GM19397 (cell line): Measurements from ENCODE around the gene PCDH7.

Source experiments
- ATAC-seq: cut with Tn5 transposase; IDR thresholded peaks from one replicate; pipeline ENCODE4 v1.9.1; 2021; ENCODE audit warnings: mild to moderate bottlenecking, moderate library complexity; ENCODE audit not compliant: unreplicated experiment

Gene PCDH7

DNA sequence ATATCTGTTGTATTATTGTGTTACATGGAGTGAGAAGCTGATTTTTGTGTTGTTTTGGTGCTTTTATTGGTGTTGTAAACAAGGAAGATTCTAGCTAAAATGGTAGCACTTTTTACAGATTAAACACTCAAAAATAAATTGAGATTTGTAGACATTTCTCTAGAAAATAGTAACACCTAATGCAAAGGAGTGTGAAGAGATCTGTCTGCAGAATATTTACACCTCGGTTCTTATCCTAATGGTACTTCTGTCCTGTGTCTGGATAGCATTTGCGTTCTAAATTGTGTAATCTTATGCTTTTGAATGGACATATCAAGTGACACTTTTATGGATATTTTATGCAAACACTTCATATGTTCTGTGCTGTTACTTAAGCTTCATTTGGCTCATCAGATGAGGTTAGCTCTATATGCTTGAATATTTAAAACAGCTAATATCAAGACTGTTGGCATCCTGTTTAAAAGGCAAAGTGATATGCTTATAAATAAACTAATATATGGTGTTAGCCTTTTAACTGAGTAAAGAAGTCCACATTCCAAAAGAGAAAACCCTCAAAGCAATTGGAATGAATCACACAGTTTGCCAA, 6.0 kb downstream of the PCDH7 start:
- no peak for ATAC-seq

- ATAC-seq = no peak
Observed at GRCh38 chr4:30727409-30727808, 7.2 kb downstream of the PCDH7 start.

GRCh38 chr4:30728311-30728710, 8.1 kb downstream of the PCDH7 start:
- ATAC-seq = no peak

DNA sequence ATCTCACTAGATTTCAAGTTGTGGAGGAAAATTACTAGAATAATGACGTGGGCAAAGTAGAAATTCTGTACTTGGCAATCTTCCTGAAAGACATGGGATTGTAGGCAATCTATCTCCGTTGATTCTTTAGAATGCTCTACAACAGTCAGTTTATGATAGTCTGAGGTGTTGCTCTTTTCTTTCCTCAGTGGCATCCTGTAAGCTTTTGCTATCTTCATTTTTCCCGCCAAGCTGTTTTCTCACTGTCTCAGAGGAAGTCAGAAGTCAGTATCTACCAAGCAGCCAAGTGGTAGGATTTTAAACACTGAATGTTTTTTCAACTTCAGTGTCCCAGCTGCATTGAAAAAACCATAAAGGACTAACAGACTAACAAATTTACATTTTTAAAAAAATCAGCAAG, 23.7 kb downstream of the PCDH7 start:
- no peak for ATAC-seq

- ATAC-seq = no peak
Observed at GRCh38 chr4:30744386-30744785, 24.2 kb downstream of the PCDH7 start.

GRCh38 chr4:30744957-30745640, 24.9 kb downstream of the PCDH7 start:
- no peak for ATAC-seq

GRCh38 chr4:30746735-30747134, 26.6 kb downstream of the PCDH7 start:
- ATAC-seq = no peak

- ATAC-seq = no peak
Observed at GRCh38 chr4:30753316-30753715, 33.1 kb downstream of the PCDH7 start.

DNA sequence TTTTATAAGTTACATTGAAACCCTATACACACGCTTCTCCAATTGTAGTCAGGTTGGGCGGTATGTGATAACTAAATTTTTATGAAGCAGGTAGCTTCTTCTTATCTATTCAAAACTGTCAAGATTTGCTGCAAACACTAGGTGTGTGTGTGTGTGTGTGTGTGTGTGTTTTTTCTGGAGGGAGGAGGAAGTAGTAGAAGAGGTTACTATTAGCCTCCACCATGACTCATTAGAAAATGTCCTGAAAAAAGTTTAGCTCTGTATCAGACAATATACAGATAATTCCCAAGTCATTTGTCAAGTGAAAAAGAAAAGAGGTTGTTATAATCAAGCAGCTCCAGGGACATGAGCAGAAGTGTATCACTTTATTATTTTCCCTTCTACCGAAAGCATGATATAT, 33.9 kb downstream of the PCDH7 start:
- ATAC-seq = no peak

DNA sequence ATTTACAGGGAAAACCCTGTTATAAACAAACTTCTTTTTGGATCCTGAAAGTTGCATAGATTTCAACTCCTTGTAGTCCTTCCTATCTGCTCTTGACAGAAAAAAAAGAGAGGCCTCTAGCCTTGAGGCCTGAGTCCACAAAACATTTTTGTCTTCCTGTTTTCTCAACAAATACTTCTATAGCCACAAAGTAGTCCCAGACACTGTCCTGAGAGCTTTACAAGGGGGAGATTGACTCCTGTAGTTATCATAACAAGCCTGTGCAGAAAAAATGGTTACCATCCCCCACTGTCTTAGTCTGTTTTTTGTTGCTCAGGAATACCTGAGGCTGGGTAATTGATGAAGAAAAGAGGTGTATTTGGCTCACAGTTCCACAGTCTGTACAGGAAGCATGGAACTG, 35.2 kb downstream of the PCDH7 start:
- ATAC-seq = no peak

DNA sequence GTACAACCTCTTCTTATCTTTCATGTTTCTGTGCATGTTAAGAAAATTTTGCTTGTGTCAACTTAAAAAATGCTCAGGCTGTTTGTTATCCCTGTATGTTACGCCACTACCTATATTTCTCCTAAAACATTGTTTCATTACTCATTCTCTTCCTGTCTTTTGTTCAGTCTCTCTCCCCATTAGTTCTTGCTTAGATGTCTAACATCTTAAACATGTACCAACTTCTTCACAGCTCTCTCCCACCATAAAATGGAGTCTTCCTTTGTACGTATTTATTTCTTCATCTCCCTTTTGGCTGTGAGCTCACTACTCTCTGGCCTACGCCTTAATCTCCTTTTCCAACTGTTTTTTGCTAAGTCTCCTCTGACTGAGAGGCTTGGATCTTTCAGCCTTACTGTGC, 36.4 kb downstream of the PCDH7 start:
- no peak for ATAC-seq

DNA sequence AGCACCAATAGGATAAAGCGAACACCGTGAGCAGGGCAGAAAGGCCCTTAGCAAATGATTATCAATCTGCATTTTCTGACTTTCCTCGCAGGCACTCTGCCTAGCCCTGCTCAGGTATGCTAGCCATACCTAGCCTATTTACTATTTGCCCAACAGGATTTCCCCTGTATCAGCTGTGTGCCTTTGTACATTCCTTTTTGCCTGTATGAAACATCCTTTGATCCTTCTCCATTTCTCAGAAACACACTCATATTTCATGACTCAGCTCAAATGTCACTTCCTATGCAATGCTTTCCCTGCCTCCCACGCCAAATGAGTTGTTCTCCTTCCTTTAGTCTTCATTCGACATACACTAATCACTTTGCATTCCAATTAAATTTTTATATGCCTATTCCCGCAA, 37.2 kb downstream of the PCDH7 start:
- ATAC-seq = no peak

- no peak for ATAC-seq
Observed at GRCh38 chr4:30760551-30760950, 40.4 kb downstream of the PCDH7 start.

DNA sequence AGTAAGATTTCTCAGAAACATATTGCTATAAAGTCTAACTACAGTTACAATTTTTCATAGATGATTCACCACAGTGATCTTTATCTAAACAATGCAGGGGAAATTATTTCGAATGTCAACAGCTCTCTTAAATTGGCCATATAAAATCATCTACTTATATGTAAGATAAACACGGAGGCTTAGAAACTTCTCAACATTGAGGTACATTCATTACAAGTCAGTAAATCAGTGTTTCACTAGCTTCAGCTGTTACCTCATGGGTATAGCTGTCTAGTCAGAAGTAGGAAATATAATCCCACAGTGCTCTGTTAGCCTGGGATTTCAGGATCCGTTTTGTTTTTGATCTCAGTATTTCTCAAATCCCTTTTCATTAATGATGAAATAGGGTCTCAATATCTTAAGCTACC, 43.2 kb downstream of the PCDH7 start:
- ATAC-seq = no peak

GRCh38 chr4:30765022-30765421, 44.9 kb downstream of the PCDH7 start:
- ATAC-seq = no peak

DNA sequence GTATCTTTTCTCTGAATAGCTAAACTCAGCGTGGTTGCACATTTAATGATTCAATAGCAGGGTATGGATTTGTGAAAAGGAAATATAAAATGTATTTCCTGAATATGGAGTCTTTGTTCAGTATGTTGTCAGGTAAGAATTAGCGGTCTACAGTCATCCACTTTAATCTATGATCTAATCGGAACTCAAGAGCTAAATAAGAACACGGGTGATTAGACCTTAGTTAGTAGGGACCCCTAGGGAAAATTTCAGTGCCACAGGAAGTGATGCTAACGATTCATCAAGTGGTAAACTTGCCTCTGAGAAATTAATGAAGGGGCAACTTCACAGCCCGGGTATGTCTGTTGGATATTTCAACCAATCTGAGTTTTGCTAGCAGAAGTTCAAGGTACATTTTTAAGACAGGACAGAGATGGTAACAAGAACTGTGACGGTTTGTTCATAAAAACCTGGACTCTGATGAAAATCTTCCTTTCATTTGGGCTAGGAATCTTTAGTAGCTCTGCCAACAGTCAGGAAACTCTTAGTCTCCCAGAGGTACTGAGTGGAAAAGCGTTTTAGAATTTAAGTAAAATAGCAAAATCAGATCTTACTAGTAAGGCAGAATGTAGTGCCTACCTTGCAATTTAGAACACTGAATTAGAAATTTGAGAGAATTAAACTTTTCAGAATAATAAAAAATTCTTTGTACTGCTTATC, 47.1 kb downstream of the PCDH7 start:
- no peak for ATAC-seq

GRCh38 chr4:30768277-30768676, 48.1 kb downstream of the PCDH7 start:
- no peak for ATAC-seq

- no peak for ATAC-seq
Observed at GRCh38 chr4:30769093-30769492, 48.9 kb downstream of the PCDH7 start.

- ATAC-seq = no peak
Observed at GRCh38 chr4:30770049-30770549, 49.9 kb downstream of the PCDH7 start.

DNA sequence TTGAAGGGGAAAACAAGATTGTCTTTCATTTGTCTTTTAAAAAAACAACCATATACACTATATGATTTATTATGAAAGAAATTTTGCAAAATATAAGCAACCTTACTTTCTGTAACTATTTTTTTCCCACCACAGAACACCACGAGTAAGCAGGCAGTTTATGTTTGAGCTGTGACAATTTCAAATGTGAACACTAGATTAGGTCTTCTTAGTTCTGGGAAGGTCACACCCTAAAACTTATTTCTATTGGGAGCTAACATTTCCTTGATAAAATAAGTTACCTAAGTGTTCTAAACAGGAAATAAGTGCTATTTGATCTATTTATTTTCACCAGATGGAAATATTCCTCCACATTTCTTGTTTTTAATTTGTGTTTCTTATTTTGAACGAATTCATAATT, 50.6 kb downstream of the PCDH7 start:
- no peak for ATAC-seq

- no peak for ATAC-seq
Observed at GRCh38 chr4:30776451-30776850, 56.3 kb downstream of the PCDH7 start.

DNA sequence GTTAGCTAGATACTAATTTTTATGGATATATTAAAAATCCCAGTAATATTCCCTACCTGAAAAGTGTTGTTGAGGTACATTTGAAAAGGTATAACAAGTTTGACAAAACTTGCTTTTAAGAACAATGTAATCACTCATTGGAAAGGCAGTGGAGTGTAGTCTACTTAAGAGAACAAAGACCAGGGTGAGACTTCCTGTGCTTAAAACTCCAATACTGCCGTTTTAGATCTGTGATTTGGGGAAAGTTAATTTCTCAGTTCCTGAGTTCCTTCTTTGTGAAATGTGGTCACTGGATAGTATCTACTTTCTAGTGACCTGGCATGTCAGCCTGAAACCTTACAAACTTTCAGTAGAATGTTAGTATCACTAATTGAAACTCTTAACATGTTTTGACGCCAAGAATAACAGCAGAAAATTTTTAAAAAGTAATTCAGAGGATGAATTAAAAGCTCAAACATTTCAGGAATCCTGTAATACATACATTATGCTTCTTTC, 56.8 kb downstream of the PCDH7 start:
- ATAC-seq = no peak
